NOMO-1 (cell line): ENCODE measurements around the gene MRGPRD.

Experiments
- DNase-seq, 2 experiments: peaks; one replicate each; lab custom pipeline; 2025; ENCODE audit not compliant: unreplicated experiment in 2 of 2; lab: John Stamatoyannopoulos, UW

Gene MRGPRD

GRCh38 chr11:68950270-68950669, 30.5 kb downstream of the MRGPRD start:
- peak in 1 of 2 experiments; percentile 13 for DNase-seq

GRCh38 chr11:68948935-68949334, 31.9 kb downstream of the MRGPRD start:
- DNase-seq, result no peak

- no peak for DNase-seq
Measured at GRCh38 chr11:68948496-68948895, 32.3 kb downstream of the MRGPRD start.

GRCh38 chr11:68947151-68947550, 33.6 kb downstream of the MRGPRD start:
- no peak for DNase-seq

- DNase-seq, result no peak
Measured at GRCh38 chr11:68946416-68947090, 34.2 kb downstream of the MRGPRD start.

- DNase-seq, result peak; percentile 26 to 27
Measured at GRCh38 chr11:68942751-68943271, 38.0 kb downstream of the MRGPRD start.

GRCh38 chr11:68942095-68942620, 38.6 kb downstream of the MRGPRD start:
- DNase-seq, result no peak

GRCh38 chr11:68941324-68942094, 39.3 kb downstream of the MRGPRD start:
- no peak for DNase-seq

GRCh38 chr11:68940651-68941323, 40.0 kb downstream of the MRGPRD start:
- no peak for DNase-seq

GRCh38 chr11:68939583-68940555, 40.9 kb downstream of the MRGPRD start:
- no peak for DNase-seq

- DNase-seq, result no peak
Measured at GRCh38 chr11:68938816-68939582, 41.8 kb downstream of the MRGPRD start.

- no peak for DNase-seq
Measured at GRCh38 chr11:68938088-68938487, 42.7 kb downstream of the MRGPRD start.

- DNase-seq, result no peak
Measured at GRCh38 chr11:68936676-68937620, 43.8 kb downstream of the MRGPRD start.

GRCh38 chr11:68936358-68936636, 44.5 kb downstream of the MRGPRD start:
- no peak for DNase-seq

GRCh38 chr11:68935516-68936357, 45.0 kb downstream of the MRGPRD start:
- DNase-seq, result no peak

- DNase-seq, result no peak
Measured at GRCh38 chr11:68935066-68935465, 45.7 kb downstream of the MRGPRD start.

- DNase-seq, result no peak
Measured at GRCh38 chr11:68934666-68935065, 46.1 kb downstream of the MRGPRD start.

GRCh38 chr11:68934321-68934645, 46.5 kb downstream of the MRGPRD start:
- DNase-seq, result no peak
